Femur (tissue), 1 donor: ENCODE measurements around the gene MYH1.
"Not testable (repeated sequence)": the region's sequence is repeated elsewhere in the genome, so short reads cannot be mapped to it uniquely, and the experiment has no call there.

ENCODE experiments used
- DNase-seq: peaks from one replicate; pipeline ENCODE4 v3.0.0-alpha.2; 2017

MYH1 gene

DNA sequence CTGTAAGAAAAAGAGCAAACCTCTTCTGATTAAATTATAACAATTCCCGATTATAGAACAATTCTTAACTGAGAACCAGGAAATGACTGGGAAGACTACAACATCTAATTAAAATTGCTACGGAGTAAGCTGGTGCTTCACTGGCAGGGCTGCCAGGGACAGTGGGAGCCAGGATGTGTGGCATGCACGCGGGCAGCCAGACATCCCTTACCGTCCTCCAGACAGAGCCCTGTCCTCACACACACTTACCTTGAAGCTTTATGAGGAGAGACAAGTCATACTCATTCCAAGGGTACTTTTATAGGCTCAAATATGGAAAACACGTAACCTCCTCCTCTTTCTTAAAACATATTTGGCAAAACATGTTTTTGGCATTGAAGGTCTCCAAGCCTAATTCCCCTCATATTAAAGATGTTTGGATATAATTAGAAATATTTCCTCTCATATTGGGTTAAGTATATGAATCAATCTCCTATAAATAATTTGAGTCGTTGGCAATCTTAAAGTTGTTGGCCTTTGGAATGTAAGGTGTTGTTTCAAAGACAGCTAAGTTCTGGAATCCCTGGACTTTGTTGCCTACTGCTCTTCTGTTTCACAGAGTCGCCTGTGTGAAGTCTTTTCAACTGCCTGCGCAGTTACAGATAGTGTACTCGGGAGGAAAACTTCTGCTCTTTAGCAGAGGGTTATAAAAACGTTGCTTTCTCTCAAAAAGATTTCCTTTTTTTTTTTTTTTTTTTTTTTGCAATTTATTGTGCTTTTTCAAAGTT lies at the start of gene MYH1:
Gene MYH1, minus strand, starts transcription at position 272 of the 767 bp plus-strand sequence. CDS start 1,900 bp downstream, outside the sequence.
- no peak for DNase-seq

DNA sequence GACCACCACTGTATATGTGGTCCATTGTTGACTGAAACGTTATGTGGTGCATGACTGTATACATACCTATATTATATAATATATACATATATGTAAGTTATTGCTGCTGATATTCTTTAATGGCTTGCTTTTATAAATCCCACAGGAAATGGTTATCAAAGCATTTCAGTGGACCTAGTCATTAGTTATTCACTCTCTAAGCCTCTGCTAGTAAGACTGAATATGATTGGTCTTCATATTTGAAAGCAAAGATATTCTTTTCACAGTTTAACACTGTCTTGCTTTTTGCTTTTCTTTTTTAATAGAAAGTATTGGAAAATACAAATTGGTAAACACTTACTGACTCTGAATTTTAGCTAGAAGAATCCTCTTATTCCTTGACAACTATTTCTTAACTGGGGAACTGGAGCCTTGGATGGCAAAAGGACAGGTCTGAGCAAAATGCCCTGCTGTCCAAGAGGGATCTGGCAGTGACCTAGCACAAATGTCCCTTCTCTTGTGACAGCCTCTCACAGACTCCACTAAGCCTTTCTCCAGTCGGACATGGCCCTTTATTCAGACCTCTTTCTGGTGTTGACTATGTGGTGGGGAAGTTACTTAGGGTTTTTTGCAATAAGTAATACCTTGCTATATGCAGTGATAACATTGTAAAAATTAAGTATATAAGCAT lies 45.8 kb upstream of the MYH1 start:
- no peak for DNase-seq

DNA sequence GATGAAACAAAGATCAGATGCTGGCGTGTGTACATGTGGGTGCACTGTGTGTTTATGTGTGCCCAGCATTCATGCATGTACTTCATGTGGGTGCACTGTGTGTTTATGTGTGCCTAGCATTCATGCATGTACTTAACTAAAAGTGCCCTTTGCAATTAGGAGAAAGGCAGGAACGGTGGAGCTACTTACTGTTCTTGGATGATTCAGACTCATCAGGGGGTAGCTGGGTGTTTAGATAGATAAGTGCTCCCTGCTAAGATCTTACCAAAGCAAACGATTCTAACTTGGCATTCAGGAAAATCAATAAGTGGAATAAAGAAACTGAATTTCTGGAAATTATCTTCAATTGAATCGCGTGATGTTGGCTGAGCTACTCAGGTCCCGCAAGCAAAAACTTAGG lies 39.7 kb upstream of the MYH1 start:
- no peak for DNase-seq

GRCh38 chr17:10557422-10557821 lies 39.1 kb upstream of the MYH1 start:
- DNase-seq = peak; percentile 41

DNA sequence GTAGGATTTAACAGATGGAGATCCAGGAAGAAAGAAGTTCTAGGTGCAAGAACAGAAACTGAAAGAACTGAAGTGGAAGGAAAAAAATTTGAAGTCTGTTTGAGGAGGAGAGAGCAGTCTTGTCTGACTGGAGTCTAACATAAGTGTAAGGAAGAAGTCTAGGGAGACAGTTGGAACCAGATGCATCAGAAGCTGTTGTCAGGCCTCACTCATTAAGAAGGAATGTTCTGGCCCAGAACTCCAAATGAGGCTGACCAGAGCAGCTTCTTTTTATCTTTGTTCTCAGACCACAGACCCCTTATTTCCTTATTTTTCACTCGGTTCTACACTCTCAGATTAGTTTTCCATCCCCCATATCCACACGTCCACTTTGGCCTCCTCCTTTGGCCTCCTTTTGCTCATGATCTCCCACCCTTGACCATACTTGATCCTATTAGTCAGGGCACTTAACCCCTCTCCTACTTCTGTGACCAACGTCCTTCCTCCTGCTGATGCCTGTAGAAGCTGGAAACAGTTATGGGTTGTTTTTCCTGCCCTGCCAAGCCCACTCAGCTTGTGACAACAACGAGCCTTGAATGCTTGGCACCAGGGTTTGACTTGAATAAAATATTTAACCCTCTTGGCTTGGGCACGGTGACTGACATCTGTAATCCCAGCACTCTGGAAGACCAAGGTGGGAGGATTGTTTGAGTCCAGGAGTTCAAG lies 38.1 kb upstream of the MYH1 start:
- no peak for DNase-seq

GRCh38 chr17:10550014-10550413 lies 31.7 kb upstream of the MYH1 start:
- no peak for DNase-seq

GRCh38 chr17:10549096-10549842 lies 30.9 kb upstream of the MYH1 start, which contains the start of gene MYH2:
MYH2 (minus strand) TSS chr17:10549658; CDS start chr17:10547920, 1,738 bp downstream.
- no peak for DNase-seq

GRCh38 chr17:10547351-10547750 lies 29.0 kb upstream of the MYH1 start:
- DNase-seq = no peak

DNA sequence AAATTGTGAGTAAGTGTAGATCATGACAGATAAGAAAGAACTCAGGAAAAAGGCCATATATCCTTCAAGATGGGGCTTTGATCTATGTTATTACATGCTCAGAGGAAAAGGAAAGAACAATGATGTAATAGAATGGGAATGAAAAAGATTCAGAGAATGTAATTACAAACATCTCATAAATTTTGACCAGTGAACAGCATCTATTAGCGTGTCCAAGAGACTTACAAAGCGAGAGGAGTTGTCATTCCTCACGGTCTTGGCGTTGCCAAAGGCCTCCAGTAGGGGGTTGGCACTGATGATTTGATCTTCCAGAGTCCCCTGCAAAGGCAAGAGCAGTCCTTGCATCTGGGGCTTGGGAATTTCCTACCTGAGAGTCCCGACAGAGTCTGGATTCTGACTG lies 25.1 kb upstream of the MYH1 start:
- DNase-seq = not testable (repeated sequence)

- DNase-seq = not testable (repeated sequence)
These were observed 22.8 kb upstream of the MYH1 start for GRCh38 chr17:10541179-10541578.

DNA sequence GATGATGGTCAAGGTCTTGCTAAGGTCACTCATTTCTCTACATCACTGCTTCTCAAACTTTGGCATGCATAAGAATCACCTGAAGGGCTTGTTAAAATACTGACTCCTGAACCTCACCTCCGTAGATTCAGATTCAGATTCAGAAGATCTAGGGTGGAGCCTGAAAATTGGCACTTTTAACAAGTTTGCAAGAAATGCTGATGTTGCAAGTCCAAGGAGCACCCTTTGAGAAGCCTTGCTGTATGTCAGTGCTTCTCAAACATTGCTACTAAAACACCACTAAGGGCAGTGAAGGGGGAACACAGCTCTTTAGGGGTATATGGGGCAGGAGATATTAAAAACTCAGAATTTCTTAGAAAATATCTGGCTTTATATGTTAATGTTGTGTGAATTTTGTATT lies 13.7 kb upstream of the MYH1 start:
- no peak for DNase-seq

- DNase-seq = no peak
These were observed 9.1 kb upstream of the MYH1 start for GRCh38 chr17:10527419-10527818.

DNA sequence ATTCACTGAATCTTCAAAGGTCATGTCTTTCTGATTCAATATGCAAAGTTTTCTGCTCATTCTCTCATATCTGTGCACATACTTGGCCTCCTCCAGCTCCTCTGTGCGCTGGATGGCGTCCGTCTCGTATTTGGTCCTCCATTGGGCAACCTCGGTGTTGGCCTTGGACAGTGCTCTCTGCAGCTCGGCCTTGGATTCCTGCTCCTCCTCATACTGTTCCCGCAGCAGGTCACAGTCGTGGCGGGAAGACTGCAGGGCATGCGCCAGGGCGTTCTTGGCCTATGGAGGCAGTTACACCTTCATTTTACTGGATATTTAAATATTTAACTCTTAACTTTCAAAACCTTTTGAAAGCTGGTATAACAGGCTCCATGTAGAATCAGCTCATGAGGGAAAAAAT lies 8.2 kb upstream of the MYH1 start:
- DNase-seq = no peak

GRCh38 chr17:10523064-10523463 lies 4.7 kb upstream of the MYH1 start:
- no peak for DNase-seq

- no peak for DNase-seq
These were observed 3.6 kb upstream of the MYH1 start for GRCh38 chr17:10521949-10522348.

DNA sequence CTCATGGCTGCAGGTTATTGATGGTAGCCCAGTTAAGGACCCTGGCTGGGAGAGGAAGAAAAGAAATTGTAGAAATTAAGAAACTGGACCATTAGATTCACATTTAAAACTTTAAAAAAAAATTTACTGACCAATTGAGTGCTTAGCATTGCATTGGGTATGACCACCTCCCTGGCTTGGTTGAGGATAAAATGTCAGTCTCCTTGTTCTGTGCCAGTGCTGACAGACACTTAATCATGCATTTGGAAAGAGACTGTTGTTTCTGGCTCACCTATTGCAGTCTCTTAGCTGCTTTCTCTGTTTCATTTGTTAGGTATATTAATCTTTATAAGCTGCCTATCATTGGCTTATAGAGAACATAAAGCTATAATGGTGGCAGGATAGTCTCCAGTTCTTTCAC lies 1.7 kb downstream of the MYH1 start:
- no peak for DNase-seq

- no peak for DNase-seq
These were observed 2.3 kb downstream of the MYH1 start for GRCh38 chr17:10516065-10516464.

- peak; percentile 45 for DNase-seq
These were observed 4.9 kb downstream of the MYH1 start for GRCh38 chr17:10513299-10514067.

- DNase-seq = no peak
These were observed 5.5 kb downstream of the MYH1 start for GRCh38 chr17:10512856-10513255.

DNA sequence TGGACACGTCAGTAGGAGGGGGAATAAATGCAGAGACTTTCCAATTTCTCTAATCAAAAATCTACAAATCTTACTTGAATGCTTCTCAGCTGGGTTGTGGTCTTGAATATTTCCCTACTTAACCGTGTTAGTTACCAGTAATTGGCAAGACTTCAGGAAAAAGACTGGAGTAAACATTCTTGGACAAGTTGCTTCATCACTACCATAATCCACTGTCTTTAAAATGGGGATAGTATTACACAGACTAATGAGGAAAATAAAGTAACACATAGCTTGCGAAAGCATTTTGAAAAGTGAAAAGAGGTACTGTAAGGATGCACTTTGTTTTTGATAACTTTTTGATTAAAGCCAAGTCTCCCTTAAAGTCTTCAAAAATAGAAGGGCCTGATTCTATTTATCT lies 18.4 kb downstream of the MYH1 start:
- no peak for DNase-seq

DNA sequence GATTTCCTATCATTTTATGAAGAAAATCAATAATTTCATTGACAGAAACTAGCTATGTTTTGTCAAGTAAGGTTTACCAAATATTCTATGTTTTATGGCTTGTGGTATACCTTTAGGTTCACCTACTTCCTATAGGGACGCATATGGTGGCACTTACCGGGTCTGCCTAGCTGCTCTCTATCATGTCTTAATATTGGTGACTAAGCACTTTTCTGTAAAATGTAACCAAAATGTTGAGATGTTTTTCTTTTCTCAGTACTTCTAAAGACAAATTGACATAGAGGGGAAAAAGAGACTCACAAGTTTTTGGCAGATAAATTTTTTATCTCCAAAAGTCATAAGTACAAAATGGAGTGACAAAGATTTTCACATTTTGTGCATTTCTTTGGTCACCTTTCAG lies 26.3 kb downstream of the MYH1 start:
- DNase-seq = no peak

GRCh38 chr17:10482252-10482651 lies 36.1 kb downstream of the MYH1 start:
- no peak for DNase-seq
